DND-41 (cell line): ENCODE data around the gene SYT5.

Experiments used
- ATAC-seq: fragments of 200-7000 bp; cut with Tn5 transposase; 3 replicates; pipeline ENCODE4 v1.9.1; 2021; ENCODE audit warnings: low read depth; ENCODE audit not compliant: insufficient read depth
- DNase-seq: peaks from one replicate; pipeline ENCODE4 v3.0.0-alpha.2; 2020
- H2AFZ ChIP-seq: 2 replicates; pipeline ENCODE4 v1.6.0; 2012; ENCODE audit warnings: low read depth, low read length
- H3K27ac ChIP-seq: 2 replicates; pipeline ENCODE4 v1.5.1; 2012; ENCODE audit warnings: low read length, inconsistent platforms
- H3K27me3 ChIP-seq: fragments of 200-600 bp; sonication (generic); 2 replicates; pipeline ENCODE4 v1.6.0; 2012; ENCODE audit warnings: low read length, mild to moderate bottlenecking, inconsistent platforms; ENCODE audit not compliant: insufficient read depth, poor library complexity
- H3K36me3 ChIP-seq: 2 replicates; pipeline ENCODE4 v1.5.1; 2012; ENCODE audit warnings: low read length, inconsistent platforms; ENCODE audit not compliant: insufficient read depth
- H3K4me1 ChIP-seq: 2 replicates; pipeline ENCODE4 v1.5.1; 2012; ENCODE audit warnings: mild to moderate bottlenecking, low read length; ENCODE audit not compliant: insufficient read depth
- H3K4me2 ChIP-seq: 2 replicates; pipeline ENCODE4 v1.6.0; 2012; ENCODE audit warnings: mild to moderate bottlenecking, moderate library complexity, low read length, inconsistent platforms; ENCODE audit not compliant: insufficient read depth
- H3K4me3 ChIP-seq, 2 experiments: fragments of 200-600 bp in 1 of 2; shearing (Covaris generic) in 1 of 2; 2 replicates each; pipeline ENCODE4 v1.5.1; 2012 to 2016; ENCODE audit warnings: inconsistent platforms in 2 of 2, low read length in 2 of 2, mild to moderate bottlenecking in 2 of 2, low read depth in 1 of 2, moderate library complexity in 1 of 2
- H3K79me2 ChIP-seq: 2 replicates; pipeline ENCODE4 v1.6.0; 2012; ENCODE audit warnings: low read length, inconsistent platforms; ENCODE audit not compliant: insufficient read depth
- H3K9ac ChIP-seq: 2 replicates; pipeline ENCODE4 v1.6.0; 2012; ENCODE audit warnings: low read depth, mild to moderate bottlenecking, inconsistent platforms, low read length, moderate library complexity
- H3K9me3 ChIP-seq: 2 replicates; pipeline ENCODE4 v1.5.1; 2012; ENCODE audit warnings: low read length, moderate library complexity, mild to moderate bottlenecking, inconsistent platforms; ENCODE audit not compliant: insufficient read depth, severe bottlenecking
- H4K20me1 ChIP-seq: 2 replicates; pipeline ENCODE4 v1.6.0; 2012; ENCODE audit warnings: low read length; ENCODE audit not compliant: insufficient read depth
- CTCF ChIP-seq: IDR thresholded peaks from 2 replicates; pipeline ENCODE4 v1.5.1; 2012; ENCODE audit warnings: borderline replicate concordance, low read length, moderate library complexity, mild to moderate bottlenecking; ENCODE audit not compliant: poor library complexity, severe bottlenecking; ENCODE audit errors: extremely low read depth
- EZH2 ChIP-seq: IDR thresholded peaks from 3 replicates; pipeline ENCODE4 v1.6.1; 2012; ENCODE audit warnings: borderline replicate concordance, low read depth, mild to moderate bottlenecking, moderate library complexity, low read length, inconsistent platforms; ENCODE audit not compliant: severe bottlenecking

The SYT5 gene

GRCh38 chr19:55181740-55182139, 1.7 kb upstream of the SYT5 start:
- Histone ChIP-seq H3K27me3 (peaks cover 8% of the 10 kb centered on the region), H2AFZ (no peak overlapping the region), H3K79me2 (no peaks in the 10 kb centered on the region), H3K4me3 (no peak overlapping the region), H3K4me1 (peaks cover 27% of the 10 kb centered on the region), H4K20me1 (peaks cover 29% of the 10 kb centered on the region), H3K4me2 (no peak overlapping the region), H3K9me3 (no peaks in the 10 kb centered on the region), H3K36me3 (no peaks in the 10 kb centered on the region), H3K27ac (no peak overlapping the region), H3K9ac (no peak overlapping the region)
- ATAC-seq (no peak), DNase-seq (no peak)
- TF ChIP-seq CTCF (no peak), EZH2 (no peak)

DNA sequence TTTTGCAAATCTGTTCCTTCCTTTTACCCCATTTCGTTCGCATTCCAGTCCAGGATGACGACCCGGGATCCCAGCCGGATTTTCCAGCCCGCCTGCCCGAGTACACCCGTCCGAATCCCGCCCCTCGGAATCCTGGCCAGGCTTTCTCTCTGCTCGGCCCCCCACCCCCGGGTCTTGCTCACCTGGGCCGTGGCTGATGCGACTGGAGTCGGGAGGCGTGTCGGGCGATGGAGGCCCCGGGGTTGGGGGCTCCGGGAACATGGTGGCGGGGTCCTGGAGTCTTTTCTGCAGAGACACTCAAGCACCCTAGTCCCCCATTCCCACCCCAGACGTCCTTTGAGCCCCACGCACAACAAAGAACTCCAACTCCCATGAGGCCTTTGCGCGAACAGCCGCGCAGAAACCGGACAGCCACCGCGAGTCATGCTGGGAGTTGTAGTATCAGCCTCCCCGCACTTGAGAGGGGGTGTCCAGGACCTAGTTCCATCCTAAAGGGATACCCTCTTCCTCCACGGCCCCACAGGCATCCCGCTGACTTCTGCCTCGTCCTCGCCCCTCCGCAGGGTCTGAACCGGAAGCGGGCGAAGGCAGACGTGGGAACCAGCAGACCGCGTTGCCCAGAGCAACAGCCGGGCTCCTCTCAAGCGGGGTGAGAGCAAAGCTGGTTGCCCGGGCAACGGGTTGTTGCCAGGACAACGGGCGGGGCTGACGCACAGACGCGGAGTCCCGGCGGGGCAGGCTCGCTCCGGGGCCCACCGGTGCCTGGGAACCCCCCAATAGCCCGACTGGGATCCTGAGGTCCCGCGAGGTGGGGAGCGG, 1.1 kb downstream of the SYT5 start:
- TF ChIP-seq EZH2 (no peak), CTCF (no peak)
- no peak overlapping the region for H3K9ac ChIP-seq

GRCh38 chr19:55176076-55176475, 4.0 kb downstream of the SYT5 start:
- H3K4me1 ChIP-seq = peaks cover 27% of the 10 kb centered on the region
- H3K9me3 ChIP-seq = no peaks in the 10 kb centered on the region
- peaks cover 15% of the 10 kb centered on the region for H3K27me3 ChIP-seq

More for the DNA sequence above, 1.1 kb downstream of the SYT5 start:
- Histone ChIP-seq H3K27me3 (peaks cover 8% of the 10 kb centered on the region), H3K4me3 (peak overlapping the region in 1 of 2 experiments; percentile 38; a peak in 2 of 4 replicates), H3K27ac (no peak overlapping the region), H3K79me2 (no peaks in the 10 kb centered on the region), H3K4me2 (peak overlapping the region; percentile 60), H4K20me1 (peaks cover 26% of the 10 kb centered on the region), H3K36me3 (no peaks in the 10 kb centered on the region), H3K9me3 (no peaks in the 10 kb centered on the region), H3K4me1 (peaks cover 27% of the 10 kb centered on the region), H2AFZ (no peak overlapping the region)
- peak; percentile 92 for ATAC-seq
- peak; percentile 97 for DNase-seq

More at GRCh38 chr19:55176076-55176475, 4.0 kb downstream of the SYT5 start:
- H3K9ac ChIP-seq = no peak overlapping the region
- H3K4me2 ChIP-seq = no peak overlapping the region
- TF ChIP-seq CTCF (no peak), EZH2 (no peak)
- no peak overlapping the region for H2AFZ ChIP-seq
- H3K27ac ChIP-seq = no peak overlapping the region
- peaks cover 19% of the 10 kb centered on the region for H4K20me1 ChIP-seq
- H3K36me3 ChIP-seq = no peaks in the 10 kb centered on the region
- DNase-seq (peak; percentile 17), ATAC-seq (no peak)
- H3K4me3 ChIP-seq = no peak overlapping the region
- H3K79me2 ChIP-seq = no peaks in the 10 kb centered on the region
